ENCODE measurements around the gene LRRC3B.

LRRC3B gene

DNA sequence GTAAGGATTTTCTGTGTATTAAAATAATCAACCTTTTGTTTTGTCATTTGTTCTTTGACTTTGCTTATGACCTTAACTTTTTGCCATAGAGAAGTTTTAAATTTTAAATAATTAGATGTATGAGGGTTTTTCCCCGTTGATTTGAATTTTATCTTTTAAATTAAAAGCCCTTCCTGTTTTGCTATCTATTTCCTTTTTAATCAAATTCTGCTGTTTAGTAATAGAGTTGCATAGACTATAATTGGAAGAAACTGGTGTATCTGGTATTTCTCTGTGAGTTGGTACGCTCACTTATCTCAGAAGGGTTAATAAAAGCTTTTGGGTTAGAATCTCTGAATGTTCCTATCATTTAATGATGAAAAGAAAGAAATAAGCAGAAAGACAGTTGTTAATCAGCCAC lies 82.2 kb downstream of the LRRC3B start:
- no peak for DNase-seq (ENCODE audit: low read depth in 2 of 2, low spot score in 1 of 2)

DNA sequence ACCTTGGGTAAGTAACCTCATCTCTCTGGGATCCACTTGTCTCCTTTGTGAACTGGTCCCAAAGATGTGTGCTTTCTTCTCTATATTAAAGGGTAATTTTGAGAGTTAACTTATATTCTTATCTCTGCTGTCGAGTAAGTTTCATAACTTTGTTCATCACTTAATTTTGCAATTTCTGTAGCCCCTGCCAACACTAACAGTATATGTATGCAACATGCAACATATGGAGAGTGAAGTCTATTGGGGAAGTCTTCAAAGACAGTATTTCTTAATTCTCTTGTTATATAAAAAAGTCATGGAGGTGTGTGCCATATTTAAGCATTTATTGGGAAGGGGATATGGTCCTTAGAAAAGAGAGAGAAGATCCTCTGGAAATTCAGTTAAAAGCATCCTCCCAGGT lies 85.9 kb downstream of the LRRC3B start:
- no peak for DNase-seq (ENCODE audit: low read depth in 2 of 2, low spot score in 1 of 2)

DNA sequence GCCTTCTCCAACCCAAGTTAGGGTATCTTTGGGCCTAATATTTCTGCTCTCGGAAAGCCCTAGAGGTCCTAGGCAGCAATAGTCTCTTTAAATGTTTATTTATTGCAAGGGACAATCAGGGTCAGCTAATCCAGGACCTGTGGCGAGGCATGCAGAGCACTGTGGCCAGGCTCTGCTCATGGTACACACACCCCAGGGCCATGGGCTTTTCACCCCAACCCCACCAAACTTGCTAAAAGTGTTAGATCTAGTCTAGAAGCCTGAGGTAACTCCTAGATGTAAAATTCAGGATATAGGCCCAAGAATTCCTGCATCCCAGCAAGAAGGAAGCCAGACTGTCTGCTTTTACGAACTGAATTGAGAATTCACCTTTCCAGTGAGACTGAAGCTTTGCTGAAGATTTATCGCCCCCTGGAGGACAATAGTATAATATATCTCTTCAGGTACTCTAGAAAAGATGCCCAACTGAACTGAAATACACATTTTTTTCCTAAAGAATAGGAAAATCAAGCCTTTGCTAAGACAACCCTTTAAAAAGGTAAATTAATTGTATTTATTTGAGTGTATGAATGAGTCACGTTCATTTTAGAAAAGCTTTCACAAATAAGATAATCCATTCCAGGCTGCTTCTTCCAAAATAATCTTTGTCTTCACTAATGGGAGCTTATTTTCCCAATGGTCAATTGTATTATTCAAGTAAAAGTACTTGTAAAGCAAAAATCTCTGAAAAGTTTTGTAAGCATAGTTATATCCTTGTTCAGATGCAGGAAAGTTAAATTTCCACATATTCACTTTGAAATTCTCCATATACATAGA lies 89.8 kb downstream of the LRRC3B start:
- no peak for DNase-seq (ENCODE audit: low read depth in 2 of 2, low spot score in 1 of 2)

DNA sequence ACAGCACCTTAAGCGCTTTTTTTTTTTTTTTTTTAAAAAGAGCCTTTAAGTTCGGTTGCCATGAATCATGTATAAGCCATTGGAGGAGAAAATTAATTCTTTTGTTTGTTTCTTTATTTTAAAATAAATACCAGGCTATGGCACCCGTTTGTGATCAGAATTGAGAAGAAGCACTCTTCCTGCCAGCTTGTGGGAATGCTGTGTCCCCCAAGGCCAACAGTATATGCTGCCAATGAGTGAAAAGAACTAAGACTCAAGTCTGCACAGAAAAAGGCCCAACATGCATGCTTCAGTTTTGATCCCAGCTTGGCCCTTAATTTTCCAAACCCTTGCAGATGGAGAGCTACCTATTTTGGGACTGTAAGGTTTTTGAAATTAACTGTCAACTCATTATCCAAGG lies 90.5 kb downstream of the LRRC3B start:
- DNase-seq (ENCODE audit: low read depth in 2 of 2, low spot score in 1 of 2) = no peak

DNA sequence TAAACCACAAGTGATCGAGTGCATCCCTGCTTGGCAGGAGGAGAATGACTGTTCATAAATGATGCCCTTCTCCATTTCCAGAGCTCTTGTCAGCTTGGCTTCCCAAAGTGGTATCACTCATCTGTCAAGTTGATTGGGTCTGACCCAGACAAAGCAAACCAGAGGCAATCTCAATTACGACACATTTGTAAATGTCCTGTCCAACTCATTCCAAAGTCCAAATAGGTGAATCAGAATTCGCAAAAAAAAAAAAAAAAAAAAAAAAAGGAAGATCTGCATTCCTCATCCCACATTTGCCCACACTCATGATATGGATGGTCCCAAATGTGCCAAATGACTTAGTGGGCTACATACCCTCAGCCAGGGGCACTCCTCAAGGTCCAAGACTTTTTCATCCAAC lies 91.9 kb downstream of the LRRC3B start:
- DNase-seq (ENCODE audit: low read depth in 2 of 2, low spot score in 1 of 2) = no peak

DNA sequence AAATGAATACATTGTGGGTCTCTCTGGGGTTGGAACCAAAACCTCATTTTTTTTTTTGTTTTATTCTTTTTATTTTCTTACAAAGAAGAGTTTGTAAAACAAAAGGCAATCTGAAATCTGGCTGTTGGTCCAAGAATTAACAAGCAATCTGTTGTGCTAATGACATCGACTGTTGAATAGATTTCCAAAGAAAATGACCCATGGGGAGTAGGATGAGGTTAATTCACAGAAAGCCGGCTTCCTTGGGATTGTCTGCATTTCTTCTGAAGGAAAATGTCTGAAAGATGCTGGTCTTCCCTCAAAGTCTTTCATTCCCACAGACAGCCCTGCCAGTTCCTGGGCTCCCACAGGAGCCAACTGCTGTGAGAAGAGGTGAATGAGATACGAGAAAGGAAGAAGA lies 92.9 kb downstream of the LRRC3B start:
- DNase-seq (ENCODE audit: low read depth in 2 of 2, low spot score in 1 of 2) = no peak

DNA sequence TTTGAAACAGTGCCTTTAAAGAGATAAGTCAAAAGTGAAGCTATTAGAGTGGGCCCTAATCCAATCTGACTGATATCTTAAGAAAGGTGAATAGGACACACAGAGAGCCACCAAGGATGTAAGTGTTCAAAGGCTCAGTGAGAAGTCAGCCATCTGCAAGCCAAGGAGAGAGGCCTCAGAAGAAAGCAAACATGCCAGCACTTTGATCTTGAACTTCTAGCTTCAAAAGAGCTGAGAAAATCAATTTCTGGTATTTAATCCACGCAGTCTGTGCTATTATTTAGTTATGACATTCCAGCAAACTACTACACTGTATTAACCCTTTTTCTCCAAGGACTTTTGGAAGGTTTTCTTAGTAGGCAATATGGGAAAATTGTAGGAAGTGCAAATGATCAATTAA lies 95.7 kb downstream of the LRRC3B start:
- no peak for DNase-seq (ENCODE audit: low read depth in 2 of 2, low spot score in 1 of 2)

DNA sequence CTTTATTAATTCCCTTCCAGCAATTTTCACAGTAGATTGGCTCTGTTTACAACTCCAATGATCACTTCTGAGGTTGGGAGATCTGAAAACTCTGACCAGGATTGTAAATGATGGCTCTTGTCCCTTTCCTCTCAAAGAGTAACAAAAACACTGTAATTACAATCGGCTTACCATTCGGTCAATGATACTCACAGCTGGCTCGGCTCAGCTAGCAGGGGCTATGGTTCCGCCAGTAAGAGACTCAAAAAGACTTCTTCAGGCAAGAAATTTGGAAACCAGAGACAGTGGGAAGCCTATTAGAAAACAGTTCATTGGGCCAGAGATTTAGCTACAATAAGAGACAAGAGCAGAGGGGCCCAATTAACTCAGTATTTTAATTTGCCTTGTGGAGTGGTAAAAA lies 96.6 kb downstream of the LRRC3B start:
- DNase-seq (ENCODE audit: low read depth in 2 of 2, low spot score in 1 of 2) = no peak

DNA sequence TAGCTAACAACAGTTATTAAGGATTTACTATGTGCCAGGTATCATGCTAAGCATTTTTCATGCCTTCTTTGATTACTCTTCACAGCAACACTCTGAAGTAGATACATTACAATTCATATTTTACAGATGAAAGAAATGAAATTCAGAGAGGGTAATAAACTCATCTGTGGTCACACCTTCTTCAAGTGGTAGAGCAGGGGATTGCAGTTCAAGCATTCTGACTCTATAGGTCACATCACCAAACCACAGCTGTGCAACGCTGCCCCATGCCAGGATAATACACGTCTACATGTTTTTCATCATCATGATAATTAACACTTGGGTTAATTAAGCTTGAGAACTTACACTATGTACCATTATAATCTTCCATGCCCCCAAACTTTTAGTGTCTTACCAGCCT lies 98.5 kb downstream of the LRRC3B start:
- DNase-seq (ENCODE audit: low read depth in 2 of 2, low spot score in 1 of 2) = no peak

DNA sequence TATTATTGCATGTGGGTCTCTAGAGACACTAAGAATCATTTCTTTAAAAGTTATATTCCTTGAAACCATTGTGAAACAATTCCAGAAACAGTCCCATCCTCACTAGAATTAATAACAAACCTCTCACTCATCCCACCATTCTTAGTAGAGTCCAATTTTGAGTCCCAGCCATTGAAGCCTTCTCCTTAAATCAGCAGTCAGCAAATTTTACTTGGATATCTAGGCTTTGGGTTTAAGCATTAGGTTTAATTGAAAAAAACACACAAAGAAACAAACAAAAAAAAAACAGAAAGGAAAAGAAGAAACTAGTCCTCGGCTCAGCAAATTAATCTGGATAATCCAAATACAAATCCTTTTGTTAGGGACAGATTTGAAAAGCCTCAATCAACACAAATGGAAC lies 109.3 kb downstream of the LRRC3B start:
- no peak for DNase-seq (ENCODE audit: low read depth in 2 of 2, low spot score in 1 of 2)

DNA sequence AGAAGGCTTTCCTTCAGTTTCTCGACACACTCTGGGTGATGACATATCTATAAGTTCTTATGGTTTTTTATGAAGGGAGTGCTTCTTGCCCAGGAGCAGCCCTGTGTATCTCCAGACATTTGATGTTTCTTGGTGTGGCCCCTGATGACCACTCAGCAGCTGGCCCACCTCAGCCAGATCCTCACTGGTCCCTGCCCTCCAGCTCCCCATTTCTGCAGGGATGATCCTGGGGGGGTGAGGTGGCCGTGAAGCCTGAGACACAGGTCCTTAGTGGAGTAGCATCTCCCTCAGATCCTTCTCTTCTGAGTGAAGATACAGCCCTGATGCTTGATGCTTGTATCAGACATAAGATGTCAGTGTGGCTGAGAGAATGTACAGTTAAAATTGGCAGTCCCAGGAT lies 127.7 kb downstream of the LRRC3B start:
- no peak for DNase-seq (ENCODE audit: low read depth in 2 of 2, low spot score in 1 of 2)

DNA sequence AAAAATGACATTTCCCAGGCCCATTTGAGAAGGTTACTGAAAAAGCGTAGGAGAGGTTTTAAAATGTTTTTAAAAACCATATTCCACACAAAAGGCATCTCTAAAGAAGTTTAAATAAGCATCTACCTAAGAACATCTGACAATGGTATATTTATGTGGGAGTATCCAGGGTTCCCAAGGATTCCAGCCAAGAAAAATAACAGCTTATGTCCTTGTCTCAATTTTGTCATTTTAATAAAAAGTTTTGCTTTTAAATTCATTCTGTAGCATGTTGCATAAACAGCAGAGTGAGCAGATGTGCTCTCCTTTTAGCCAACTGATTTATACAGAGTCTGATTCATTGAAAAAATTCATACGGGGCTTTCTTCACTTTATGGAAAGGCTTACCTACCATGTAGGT lies 129.9 kb downstream of the LRRC3B start:
- no peak for DNase-seq (ENCODE audit: low read depth in 2 of 2, low spot score in 1 of 2)

DNA sequence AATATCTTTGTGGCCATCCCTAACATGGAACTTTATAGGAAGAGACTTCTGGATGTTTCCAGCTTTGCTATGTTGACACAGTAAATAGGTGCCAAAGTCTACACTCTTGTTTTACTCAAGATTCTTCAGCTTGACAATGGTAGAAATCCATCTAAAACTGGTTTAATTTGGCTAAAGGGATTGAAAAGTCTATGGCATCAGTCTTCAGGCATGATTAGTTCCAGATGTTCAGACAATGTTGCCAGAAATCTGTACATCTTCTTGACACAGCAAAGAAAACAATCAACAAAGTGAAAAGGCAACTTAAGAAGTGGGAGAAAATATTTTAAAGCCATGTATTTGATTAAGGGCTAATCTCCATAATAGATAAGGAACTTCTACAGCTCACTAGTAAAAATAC lies 130.5 kb downstream of the LRRC3B start:
- DNase-seq (ENCODE audit: low read depth in 2 of 2, low spot score in 1 of 2) = no peak

DNA sequence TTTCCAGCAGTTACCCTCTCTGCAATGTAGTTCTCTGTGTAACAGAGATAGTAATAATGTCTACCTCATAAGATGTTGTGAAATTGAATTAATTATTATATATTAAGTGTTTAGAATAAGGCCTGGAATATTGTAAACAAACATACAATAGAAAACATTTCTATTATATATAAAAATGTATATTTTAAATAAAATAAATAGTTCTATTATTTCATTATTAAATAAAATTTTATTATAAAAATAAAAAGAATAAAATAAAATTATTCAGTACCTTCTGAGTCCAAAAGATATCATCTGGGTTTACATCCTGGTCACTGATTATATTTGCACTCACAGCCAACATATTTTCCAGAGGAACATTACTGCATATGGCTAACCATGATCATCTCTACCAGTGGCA lies 135.4 kb downstream of the LRRC3B start:
- DNase-seq (ENCODE audit: low read depth in 2 of 2, low spot score in 1 of 2) = no peak
